ENCODE measurements around the gene EN1.

GRCh38 chr2:118845522-118846441 is 1.7 kb downstream of the EN1 start:
- TF ChIP-seq EZH2 (IDR thresholded peaks at IDR 0.05; ENCODE audit: low read depth) (no peak), CTCF (conservative IDR thresholded peaks at IDR 0.05) (no peak)

Data from PC-9 (cell line).